ENCODE data around the gene TRMT10C.
"Not testable (repeated sequence)": the region's sequence is repeated elsewhere in the genome, so short reads cannot be mapped to it uniquely, and the experiment has no call there.

The TRMT10C gene

DNA sequence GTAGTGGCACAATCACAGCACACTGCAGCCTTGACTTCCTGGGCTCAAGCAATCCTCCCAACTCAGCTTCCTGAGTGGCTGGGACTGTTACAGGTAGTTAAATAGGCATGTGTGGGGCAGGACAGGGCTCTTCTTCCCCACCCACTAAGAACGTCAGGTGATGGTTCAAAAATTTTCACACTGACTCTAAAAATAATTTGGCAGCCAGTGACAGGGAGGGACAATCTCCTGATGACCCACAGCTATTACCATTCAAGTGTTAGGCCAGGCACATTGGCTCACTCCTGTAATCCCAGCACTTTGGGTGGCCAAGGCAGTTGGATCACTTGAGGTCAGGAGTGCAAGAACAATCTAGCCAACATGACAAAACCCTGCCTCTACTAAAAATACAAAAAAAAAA lies 12.2 kb upstream of the TRMT10C start:
- no peak for DNase-seq

DNA sequence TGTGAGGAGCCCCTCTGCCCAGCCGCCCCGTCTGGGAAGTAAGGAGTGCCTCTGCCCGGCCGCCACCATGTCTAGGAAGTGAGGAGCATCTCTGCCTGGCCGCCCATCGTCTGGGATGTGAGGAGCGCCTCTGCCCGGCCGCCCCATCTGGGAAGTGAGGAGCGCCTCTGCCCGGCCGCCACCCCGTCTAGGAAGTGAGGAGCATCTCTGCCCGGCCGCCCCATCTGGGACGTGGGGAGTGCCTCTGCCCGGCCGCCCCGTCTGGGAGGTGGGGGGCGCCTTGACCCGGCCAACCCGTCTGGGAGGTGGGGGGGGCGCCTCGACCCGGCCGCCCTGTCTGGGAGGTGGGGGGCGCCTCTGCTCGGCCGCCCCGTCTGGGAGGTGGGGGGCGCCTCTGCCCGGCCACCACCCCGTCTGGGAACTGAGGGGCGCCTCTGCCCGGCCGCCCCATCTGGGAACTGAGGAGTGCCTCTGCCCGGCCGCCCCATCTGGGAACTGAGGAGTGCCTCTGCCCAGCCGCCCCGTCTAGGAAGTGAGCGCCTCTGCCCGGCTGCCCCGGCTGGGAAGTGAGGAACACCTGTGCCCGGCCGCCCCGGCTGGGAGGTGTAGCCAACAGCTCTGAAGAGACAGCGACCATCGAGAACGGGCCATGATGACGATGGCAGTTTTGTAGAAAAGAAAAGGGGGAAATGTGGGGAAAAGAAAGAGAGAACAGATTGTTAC lies 10.1 kb upstream of the TRMT10C start:
- DNase-seq: not testable (repeated sequence)

DNA sequence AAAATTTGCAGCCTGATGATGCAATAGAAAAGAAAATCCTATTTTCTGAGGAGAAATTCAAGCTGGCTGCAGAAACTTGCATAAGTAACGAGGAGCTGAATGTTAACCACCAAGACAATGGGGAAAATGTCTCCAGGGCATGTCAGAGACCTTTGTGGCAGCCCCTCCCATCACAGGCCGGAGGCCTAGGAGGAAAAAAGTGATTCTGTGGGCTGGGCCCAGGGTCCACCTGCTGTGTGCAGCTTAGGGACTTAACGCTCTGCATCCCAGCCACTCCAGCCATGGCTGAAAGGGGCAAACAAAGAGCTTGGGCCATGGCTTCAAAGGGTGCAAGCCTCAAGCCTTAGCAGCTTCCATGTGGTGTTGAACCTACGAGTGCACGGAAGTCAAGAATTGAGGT lies 8.3 kb upstream of the TRMT10C start:
- DNase-seq: not testable (repeated sequence)

DNA sequence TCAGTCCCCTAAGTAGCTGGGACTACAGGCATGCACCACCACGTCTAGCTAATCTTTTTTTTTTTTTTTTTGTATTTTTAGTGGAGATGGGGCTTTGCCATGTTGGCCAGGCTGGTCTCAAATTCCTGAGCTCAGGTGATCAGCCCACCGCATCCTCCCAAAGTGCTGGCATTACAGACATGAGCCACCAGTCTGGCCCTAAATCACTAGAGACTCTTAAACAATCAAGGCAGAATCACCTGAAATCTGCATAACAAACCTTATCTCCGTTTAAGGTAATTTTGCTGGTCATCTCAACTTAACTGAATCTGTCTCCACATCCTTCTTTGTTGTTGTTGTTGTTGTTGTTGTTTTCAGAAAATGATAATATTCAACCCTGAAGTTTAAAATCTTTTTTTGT lies 5.6 kb upstream of the TRMT10C start:
- no peak for DNase-seq

DNA sequence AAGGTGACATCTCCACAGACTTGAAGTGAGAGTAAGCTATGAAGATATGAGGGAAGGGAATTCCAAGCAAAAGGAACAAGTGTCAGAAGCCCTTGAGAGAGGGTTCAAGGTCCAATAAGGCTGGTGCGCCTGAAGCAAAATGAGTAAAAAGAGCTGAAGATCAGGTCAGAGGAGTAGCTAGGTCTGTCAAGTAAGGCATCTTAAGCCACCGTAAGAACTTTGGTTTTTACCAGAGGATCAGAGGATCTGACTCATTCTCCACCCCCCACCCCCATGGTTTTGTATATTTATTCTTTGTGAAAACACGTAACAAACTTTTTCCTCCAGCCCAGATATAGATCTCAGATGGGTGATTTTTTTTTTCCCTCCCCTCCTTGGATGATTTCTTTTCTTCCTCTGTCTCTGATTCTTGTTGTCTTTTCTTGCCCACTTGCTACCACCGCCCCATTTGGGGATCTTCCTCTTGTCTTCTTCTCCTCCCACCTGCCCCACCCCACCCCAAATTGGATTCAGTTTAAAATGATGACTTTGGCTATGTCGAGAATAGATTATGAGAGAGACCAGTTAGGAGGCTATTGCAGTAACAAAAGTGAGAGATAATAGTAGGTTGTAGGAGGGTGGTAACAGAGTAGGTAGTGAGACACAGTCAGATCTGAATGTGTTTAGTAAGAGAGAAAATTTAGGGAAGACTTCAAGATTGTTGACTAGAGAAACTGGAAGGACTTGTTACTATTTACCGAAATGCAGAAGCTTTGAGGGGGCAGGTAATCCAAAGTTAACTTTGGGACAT lies 6.1 kb downstream of the TRMT10C start:
- no peak for DNase-seq

DNA sequence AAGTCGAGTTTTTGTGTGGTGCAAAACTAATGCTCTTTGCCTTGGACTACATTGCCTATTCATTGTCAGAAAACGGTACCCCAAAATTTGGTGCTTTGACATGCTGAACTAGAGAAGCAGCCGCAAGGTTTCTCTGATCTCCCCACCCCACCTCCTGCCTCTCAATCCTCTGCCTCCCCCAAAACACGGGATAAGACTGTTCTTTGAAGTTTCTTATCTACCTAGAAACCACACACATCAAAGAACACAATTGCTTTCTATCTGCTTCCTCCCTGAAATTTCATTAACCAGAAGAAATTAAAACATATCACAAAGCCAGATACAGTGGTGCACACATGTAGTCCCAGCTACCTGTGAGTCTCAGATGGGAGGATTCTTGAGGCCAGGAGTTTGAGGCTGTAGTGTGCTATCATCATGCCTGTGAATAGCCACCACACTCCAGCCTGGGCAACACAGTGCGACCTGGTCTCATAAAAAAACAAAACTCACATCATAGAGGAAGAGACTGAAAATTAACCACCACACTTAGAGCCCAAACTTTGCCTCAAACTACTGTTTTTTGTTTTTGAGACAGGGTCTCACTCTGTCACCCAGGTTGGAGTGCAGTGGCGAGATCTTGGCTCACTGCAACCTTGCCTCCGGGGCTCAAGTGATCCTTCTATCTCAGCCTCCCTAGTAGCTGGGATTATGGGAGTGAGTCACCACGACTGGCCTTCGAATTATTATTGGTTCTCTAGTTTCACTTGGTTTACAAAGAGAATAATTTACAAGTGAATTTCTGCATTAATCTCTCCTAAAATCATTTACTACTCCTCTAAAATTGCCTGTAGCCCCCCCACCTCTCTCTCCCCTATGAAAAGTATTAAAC lies 9.6 kb downstream of the TRMT10C start:
- DNase-seq: no peak

DNA sequence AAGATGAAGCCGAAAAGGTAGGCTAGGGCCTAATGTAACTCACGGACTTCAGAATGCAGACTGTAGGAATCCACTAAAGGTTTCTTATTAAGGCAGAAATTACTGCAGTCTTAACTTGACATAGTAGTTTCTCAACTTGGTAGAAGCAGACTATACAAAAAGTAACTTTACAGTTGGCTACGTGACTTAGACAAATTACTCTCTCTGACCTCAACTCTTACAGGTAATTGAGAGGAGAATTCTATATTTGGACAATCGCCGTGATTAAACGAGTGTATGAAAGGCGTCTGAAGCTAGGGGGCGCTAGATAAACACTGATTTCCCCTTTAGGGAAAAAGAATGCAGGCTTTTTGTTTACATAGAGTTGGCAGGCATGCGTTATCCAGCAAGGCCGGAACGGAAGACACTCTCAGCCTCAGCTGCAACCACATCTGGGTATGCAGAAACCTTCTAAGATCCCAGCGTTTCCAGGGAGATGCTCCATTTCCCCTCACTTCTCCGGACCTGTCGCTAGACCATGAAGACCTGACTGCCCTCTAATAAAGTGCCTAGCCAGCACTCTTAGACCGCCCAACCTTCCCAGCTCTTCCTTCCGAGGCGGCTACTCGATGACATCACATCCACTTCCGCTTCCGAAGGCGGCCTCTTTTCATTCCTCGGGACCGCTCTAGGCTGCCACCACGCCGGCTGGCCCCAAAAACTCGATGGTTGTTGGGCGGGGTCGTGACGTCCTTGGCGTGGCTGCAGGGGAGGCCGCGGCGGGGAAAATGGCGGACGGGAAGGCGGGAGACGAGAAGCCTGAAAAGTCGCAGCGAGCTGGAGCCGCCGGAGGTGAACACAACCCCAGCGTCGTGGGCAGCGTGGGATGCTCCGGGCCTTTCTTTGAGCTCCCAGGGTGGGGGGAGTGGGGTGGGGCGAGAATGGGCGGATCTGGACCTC lies 12.1 kb downstream of the TRMT10C start, which contains the start of gene PCNP:
Gene PCNP, plus strand, starts transcription at position 732 of the 939 bp plus-strand sequence. Its CDS starts 36 bp downstream, at position 768.
- peak; percentile 97 for DNase-seq

DNA sequence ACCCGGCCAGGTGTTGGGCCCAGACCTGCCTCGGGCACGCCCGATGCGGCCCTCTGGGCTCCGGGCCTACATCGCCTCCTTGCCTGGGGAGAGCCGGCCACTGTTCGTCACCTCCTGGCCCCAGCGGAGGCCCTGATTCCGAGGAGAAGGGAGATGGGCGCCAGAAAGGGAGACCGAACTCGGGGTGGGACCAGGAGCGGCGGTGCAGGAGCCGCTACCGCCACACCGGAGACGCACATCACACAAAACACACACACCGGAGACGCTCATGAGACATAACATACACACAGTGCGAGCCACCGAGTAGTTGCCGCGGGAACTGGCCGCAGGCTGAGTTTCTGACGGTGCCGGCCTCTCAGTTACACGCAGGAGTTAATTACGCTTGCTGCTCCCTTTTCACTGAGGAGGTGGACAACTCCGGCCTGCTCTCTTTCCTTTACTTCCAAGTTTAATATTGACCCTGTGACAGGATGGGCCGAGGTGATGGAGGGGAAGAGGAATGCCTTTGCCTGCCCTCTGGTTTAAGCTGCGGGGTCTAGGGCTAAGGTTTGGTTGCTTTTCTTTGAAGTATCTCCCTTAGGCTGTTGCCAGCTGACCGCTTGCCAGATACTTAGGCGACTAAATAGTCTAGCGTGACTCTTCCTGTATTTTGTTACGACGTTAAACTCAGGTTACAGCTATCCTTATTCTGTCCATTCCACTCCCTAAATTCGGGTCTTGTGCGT lies 12.9 kb downstream of the TRMT10C start:
- peak; percentile 47 for DNase-seq

DNA sequence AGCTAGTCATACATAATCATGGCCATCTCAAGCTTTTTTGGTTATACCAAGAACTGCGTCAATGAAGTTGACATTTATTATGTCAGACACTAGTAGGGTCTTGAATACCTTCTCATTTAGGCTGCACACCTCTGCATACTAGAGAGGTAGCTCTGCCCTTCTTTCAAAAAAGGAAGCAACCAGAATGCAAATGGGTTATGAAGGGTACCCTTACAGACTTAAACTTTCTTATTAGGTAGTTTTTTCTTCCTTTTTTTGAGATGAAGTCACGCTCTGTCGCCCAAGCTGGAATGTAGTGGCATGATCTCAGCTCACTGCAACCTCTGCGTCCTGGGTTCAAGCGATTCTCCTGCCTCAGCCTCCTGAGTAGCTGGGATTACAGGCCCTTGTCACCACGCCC lies 15.6 kb downstream of the TRMT10C start:
- DNase-seq: no peak

DNA sequence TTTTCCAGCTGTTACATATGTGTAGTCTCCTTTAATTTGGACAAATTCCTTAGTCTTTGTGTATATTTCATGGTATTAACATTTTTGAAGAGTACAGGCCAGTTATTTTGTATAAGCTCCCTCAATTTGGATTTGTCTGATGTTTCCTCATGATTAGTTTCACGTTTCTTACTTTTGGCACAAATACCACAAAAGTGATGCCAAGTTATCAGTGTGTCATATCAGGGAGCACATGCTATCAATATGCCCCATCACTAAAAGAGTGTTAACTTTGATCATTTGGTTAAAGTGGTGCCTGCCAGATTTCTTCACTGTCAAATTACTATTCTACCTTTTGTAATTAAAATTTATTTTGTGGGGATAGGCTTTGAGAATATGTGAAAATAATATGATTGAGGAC lies 26.9 kb downstream of the TRMT10C start:
- DNase-seq: no peak

DNA sequence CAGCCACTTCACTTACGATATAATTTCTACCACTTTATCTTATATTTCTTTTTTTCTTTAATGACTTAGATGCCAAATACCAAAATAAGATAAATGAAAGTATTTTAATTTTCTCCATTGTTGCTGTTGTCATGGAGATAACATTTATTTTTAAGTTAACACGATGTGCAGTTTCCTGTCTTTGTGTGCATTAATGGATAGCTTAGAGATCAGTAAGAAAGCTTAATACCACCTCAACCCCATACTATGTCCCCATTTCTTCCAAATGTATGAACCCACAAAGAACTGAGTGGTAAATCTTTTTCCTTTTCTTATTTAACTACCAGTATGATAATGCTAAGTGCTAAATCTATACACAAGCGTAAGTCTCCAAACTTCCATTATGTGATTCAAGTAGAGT lies 29.4 kb downstream of the TRMT10C start:
- no peak for DNase-seq

DNA sequence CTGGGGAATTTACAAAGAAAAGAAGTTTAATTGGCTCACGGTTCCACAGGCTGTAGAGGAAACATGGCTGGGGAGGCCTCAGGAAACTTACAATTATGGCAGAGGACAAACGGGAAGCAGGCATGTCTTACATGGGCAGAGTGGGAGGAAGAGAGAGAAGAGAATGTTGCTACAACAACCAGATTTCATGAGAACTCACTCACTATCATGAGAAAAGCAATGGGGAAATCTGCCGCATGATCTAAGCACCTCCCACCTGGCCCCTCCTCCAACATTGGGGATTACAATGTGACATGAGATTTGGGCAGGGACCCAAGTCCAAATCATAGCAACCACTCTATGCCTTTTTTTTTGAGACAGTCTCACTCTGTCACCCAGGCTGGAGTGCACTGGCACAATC lies 41.1 kb downstream of the TRMT10C start:
- DNase-seq: no peak

DNA sequence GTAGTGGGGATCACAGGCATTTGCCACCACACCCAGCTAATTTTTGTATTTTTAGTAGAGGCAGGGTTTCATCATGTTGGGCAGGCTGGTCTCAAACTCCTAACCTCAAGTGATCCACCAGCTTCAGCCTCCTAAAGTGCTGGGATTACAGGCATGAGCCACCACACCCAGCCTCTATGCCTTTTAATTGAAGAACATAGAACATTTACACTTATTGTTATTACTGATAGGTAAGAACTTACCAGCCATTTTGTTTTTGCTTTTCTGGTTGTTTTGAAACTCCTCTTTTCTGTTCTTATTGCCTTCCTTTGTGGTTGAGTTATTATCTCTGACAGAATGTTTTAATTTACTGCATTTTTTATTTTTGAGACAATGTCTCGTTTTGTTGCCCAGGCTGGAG lies 41.5 kb downstream of the TRMT10C start:
- DNase-seq: no peak

DNA sequence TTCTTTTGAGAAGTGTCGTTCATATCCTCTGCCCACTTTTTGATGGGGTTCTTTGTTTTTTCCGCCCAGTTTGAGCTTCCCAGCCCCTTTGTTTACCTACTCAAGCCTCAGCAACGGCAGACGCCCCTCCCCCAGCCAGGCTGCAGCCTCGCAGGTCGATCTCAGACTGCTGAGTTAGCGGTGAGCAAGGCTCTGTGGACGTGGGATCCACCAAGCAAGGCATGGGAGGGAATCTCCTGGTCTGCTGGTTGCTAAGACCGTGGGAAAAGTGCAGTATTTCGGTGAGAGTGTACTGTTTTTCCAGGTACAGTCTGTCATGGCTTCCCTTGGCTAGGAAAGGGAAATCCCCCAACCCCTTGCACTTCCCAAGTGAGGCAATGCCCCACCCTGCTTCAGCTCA lies 43.7 kb downstream of the TRMT10C start:
- not testable (repeated sequence) for DNase-seq

DNA sequence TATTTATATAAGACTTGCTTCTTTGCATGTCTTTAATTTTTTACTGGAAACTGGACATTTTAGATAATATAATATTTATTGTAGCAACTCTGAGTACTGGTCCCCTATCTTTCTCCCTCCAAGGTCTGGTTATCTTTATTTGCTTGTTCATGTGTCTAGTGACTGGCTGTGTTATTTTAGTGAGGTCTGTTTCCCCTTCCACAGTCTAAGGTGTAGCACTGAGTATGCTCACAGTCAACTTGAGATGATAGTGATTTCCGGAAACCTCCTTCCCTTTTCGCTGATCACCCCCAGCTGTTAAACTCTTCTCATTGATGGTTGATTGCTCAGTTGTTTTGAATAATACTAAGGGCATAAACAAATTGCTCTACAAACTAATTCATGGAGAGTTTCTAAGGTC lies 49.4 kb downstream of the TRMT10C start:
- DNase-seq: no peak

DNA sequence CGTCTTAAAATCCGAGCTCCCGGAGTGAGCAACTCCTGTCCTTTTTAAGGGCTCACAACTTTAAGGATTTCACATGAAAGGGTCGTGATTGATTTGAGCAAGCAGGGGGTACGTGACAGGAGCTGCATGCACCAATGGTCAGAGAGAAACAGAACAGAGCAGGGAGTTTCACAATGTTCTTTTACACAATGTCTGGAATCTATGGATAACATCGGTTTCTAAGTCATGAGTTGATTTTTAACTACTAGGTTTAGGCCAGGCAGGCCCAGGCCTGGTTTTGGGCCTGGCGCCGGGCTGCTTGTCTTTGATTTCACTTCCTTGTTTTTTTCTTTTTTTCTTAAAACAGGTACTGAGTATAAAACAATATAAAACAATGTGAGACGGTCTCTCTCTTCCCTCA lies 51.3 kb downstream of the TRMT10C start:
- not testable (repeated sequence) for DNase-seq

DNA sequence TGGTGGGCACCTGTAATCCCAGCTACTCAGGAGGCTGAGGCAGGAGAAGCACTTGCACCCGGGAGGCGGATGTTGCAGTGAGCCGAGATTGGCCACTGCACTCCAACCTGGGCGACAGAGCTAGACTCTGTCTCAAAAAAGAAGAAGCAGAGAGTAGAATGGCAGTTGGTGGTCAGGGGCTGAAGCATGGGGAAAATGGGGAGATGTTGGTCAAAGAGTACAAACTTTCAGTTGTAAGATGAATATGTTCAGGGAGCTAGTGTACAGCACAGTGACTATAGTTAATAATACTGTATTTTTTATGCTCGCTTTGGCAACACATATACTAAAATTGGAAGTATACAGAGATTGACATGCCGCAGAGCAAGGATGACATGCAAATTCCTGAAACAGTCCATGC lies 53.9 kb downstream of the TRMT10C start:
- no peak for DNase-seq
